Thoracic aorta (tissue), 2 donors: ENCODE measurements around the gene PEAK1. TPM values are rescaled to one million over a fixed set of nuclear protein-coding genes. Genes with fewer than 3 reads are reported as not detected.

ENCODE experiments used
- ATAC-seq: fragments of 150-250 bp; one replicate; pipeline ENCODE4 v1.8.0; 2017; ENCODE audit warnings: low read depth; ENCODE audit not compliant: insufficient number of reproducible peaks, low FRiP score
- DNase-seq: peaks from one replicate; pipeline ENCODE4 v3.0.0-alpha.2; 2020; ENCODE audit warnings: low spot score
- H3K27ac ChIP-seq, 2 donors: fragments of 200-600 bp; sonication (generic); 1 replicate in 1 of 2; 2 replicates in 1 of 2; pipeline ENCODE4 v1.5.1; 2016; ENCODE audit warnings: mild to moderate bottlenecking in 2 of 2, moderate library complexity in 2 of 2
- H3K27me3 ChIP-seq: fragments of 200-600 bp; sonication (generic); replicated peaks from 2 replicates; pipeline ENCODE4 v1.6.0; 2016; ENCODE audit warnings: mild to moderate bottlenecking; ENCODE audit not compliant: insufficient read depth
- H3K36me3 ChIP-seq: fragments of 200-600 bp; sonication (generic); one replicate; pipeline ENCODE4 v1.5.1; 2016
- H3K4me1 ChIP-seq, 2 donors: fragments of 200-600 bp; sonication (generic); 1 replicate in 1 of 2; 2 replicates in 1 of 2; pipeline versions ENCODE4 v1.5.1 to v1.6.0; 2016; ENCODE audit warnings: low read depth in 2 of 2, mild to moderate bottlenecking in 1 of 2; ENCODE audit not compliant: control insufficient read depth in 1 of 2
- H3K4me3 ChIP-seq: fragments of 200-600 bp; sonication (generic); 2 replicates; pipeline ENCODE4 v1.5.1; 2016; ENCODE audit warnings: mild to moderate bottlenecking
- H3K9me3 ChIP-seq: fragments of 200-600 bp; sonication (generic); 2 replicates; pipeline ENCODE4 v1.5.1; 2016
- total RNA-seq, 2 donors: library from RNA; depleted of rRNA; stranded (reverse); fragments of >200 nt; gene quantifications; one replicate each; pipeline versions ENCODE4 v1.1.0 to v1.2.3, GENCODE V29; 2016
- TF ChIP-seq, protein P1 (sequence below): fragments of 200-600 bp; sonication (generic); IDR thresholded peaks from one replicate; pipeline ENCODE4 v1.5.1; 2019; ENCODE audit warnings: antibody characterized with exemption

The PEAK1 gene
- total RNA-seq, 2 donors from 2014 or later = 94.2 to 95.9 TPM

DNA sequence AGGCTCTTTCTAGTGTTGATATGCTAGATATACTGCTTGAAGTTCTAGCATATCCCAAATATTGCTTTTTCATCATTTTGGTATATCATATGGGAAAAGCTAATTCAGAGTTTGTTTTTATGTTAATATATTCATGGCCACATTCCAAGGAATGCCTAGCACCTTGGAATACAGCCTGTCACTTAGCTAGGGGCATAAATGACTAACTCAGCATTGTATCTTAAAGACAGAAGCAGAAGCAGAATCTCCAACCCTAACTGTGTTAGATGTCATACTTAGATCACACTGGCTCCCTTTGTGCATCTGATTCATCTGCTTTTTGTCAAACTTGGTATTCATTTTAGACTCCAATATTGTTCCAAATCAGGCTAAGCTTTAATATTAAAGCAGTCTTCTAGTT, 218.2 kb downstream of the PEAK1 start:
- TF ChIP-seq, protein P1, sequence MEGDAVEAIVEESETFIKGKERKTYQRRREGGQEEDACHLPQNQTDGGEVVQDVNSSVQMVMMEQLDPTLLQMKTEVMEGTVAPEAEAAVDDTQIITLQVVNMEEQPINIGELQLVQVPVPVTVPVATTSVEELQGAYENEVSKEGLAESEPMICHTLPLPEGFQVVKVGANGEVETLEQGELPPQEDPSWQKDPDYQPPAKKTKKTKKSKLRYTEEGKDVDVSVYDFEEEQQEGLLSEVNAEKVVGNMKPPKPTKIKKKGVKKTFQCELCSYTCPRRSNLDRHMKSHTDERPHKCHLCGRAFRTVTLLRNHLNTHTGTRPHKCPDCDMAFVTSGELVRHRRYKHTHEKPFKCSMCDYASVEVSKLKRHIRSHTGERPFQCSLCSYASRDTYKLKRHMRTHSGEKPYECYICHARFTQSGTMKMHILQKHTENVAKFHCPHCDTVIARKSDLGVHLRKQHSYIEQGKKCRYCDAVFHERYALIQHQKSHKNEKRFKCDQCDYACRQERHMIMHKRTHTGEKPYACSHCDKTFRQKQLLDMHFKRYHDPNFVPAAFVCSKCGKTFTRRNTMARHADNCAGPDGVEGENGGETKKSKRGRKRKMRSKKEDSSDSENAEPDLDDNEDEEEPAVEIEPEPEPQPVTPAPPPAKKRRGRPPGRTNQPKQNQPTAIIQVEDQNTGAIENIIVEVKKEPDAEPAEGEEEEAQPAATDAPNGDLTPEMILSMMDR = no peak
- peaks cover 13% of the 10 kb centered on the region for H3K36me3 ChIP-seq
- no peak overlapping the region for H3K4me3 ChIP-seq
- H3K9me3 ChIP-seq = no peaks in the 10 kb centered on the region
- H3K4me1 ChIP-seq = no peaks in the 10 kb centered on the region
- H3K27me3 ChIP-seq = no peaks in the 10 kb centered on the region
- no peak for ATAC-seq
- no peak for DNase-seq
- H3K27ac ChIP-seq = no peak overlapping the region

DNA sequence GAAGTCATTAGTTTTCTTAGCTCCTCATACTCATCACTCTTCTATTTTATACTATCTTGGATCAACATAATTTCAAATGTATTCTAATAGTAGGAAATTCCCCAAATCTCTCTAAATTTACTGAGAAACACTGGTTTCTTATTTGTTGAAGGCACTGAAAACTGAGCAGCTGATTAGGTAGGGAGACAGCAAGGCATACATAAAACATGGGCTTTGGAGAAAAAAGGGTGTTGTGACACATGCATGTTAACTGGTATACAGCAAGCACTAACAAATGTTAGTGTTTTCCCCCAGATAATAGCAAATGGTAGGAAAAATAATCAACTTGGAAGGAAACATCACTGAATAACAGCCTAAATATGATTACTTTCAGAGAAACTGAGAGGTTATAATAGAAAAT, 223.5 kb downstream of the PEAK1 start:
- H3K4me3 ChIP-seq = no peak overlapping the region
- no peak for DNase-seq
- H3K27ac ChIP-seq = no peak overlapping the region
- peaks cover 13% of the 10 kb centered on the region for H3K36me3 ChIP-seq
- no peaks in the 10 kb centered on the region for H3K4me1 ChIP-seq
- H3K9me3 ChIP-seq = no peaks in the 10 kb centered on the region
- no peaks in the 10 kb centered on the region for H3K27me3 ChIP-seq
- TF ChIP-seq, protein P1 = no peak
- no peak for ATAC-seq

DNA sequence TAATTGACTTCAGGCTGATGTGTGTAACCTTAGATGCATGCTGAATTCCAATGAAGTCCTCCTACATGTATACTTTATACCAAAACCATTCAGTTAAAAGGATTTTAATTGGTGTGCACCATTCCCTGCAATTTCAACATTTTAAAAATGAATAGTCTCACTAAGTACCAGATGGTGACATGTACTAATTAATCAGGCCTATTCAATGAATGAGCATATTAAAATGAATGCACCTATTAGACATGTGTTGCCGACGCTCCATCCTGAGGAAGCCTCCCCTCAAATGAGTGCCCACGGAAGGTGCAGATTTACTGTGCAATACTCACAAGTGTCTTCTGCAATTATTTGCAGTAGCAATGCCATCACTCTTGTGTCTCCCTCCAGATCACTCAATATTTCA, 224.3 kb downstream of the PEAK1 start:
- TF ChIP-seq, protein P1 = no peak
- Histone ChIP-seq H3K27me3 (no peaks in the 10 kb centered on the region), H3K27ac (no peak overlapping the region), H3K9me3 (no peaks in the 10 kb centered on the region), H3K4me1 (no peaks in the 10 kb centered on the region), H3K4me3 (no peak overlapping the region), H3K36me3 (peaks cover 13% of the 10 kb centered on the region)
- ATAC-seq (no peak), DNase-seq (no peak)

DNA sequence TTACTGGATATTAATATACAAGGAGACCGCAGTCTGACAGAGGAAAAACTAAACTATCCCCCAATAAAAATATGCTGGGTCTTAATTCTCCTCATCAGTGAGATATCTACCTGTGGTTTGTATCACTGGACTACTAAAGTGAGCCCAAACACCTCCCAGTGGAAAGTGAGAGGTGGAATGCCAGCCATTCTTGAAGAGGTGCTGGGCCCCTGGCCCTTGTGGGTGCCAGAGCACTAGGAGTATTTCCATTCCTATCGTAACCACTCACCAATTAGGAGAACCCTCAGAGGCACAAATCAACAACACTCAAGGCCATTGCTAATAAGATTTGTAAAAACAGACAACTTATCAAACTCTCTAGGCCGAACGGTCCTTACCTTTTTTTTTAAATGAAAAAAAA, 227.5 kb downstream of the PEAK1 start:
- TF ChIP-seq, protein P1 = no peak
- Histone ChIP-seq H3K36me3 (no peaks in the 10 kb centered on the region), H3K9me3 (no peaks in the 10 kb centered on the region), H3K27me3 (no peaks in the 10 kb centered on the region), H3K4me1 (peaks cover 0 to 8% of the 10 kb centered on the region in 2 donors), H3K4me3 (no peak overlapping the region), H3K27ac (no peak overlapping the region)
- no peak for DNase-seq
- ATAC-seq = no peak

DNA sequence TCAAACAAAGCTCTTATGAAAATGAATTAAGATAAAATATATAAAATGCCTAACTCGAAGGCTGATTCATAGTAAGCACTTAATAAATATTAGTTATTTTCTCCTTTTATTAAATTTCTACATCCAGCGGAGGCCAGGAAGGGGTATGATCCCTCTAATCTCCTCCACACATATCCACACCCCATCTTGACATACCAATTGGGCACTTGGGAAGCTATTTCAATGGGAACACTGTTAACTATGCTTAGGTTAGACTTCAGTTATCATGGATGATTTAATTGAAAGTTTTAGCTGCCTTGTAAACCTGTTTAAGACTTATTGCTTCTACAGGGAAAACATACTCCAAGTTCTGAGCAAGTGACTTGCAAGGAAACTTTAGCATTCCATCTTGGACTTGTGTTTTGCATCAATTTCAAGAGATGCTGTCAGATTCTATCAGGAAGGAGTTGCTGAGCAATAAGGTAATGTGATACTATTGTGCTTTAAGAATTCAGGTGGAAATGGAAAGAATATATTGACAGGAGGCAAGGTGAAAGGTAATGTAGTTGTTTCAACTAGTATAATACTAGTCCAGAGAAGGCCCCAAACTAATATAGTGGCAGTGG, 228.6 kb downstream of the PEAK1 start:
- no peaks in the 10 kb centered on the region for H3K27me3 ChIP-seq
- ATAC-seq = no peak
- peaks cover 0 to 16% of the 10 kb centered on the region in 2 donors for H3K4me1 ChIP-seq
- no peak for DNase-seq
- H3K4me3 ChIP-seq = no peak overlapping the region
- no peaks in the 10 kb centered on the region for H3K9me3 ChIP-seq
- H3K36me3 ChIP-seq = no peaks in the 10 kb centered on the region
- no peak overlapping the region for H3K27ac ChIP-seq
- TF ChIP-seq, protein P1 = no peak
